K562 (cell line): ENCODE results near the gene SLC9A1. TPM values are rescaled to one million over a fixed set of nuclear protein-coding genes. Genes with fewer than 3 reads are reported as not detected.

Experiments used
- CXXC5 ChIP-seq: fragments of 250-450 bp; sonication (Bioruptor Pico); IDR thresholded peaks from 2 replicates; pipeline ENCODE4 v1.8.0; 2022; ENCODE audit warnings: inconsistent platforms, mild to moderate bottlenecking, moderate library complexity
- E2F1 ChIP-seq: sonication (generic); formaldehyde crosslinking; IDR thresholded peaks from 2 replicates; pipeline ENCODE4 v1.8.1; 2023; ENCODE audit warnings: mild to moderate bottlenecking, missing genetic modification reagents, moderate library complexity
- HDAC1 ChIP-seq, 2 experiments: fragments of 450-650 bp; IDR thresholded peaks; 2 replicates each; pipeline ENCODE4 v1.6.1; 2016 to 2017; ENCODE audit warnings: inconsistent platforms in 1 of 2, mild to moderate bottlenecking in 1 of 2, moderate library complexity in 1 of 2
- KLF16 ChIP-seq: IDR thresholded peaks from 2 replicates; pipeline ENCODE4 v1.6.1; 2016; ENCODE audit warnings: antibody characterized with exemption
- LEF1 ChIP-seq: fragments of 450-650 bp; IDR thresholded peaks from 2 replicates; pipeline ENCODE4 v1.6.1; 2016; ENCODE audit warnings: mild to moderate bottlenecking
- MAZ ChIP-seq, 2 experiments: fragments of 450-650 bp in 1 of 2; sonication (generic) in 1 of 2; formaldehyde crosslinking; IDR thresholded peaks in 1 of 2; conservative IDR thresholded peaks in 1 of 2; 2 replicates each; pipeline versions ENCODE4 v1.4.0 to v1.5.0; 2020; ENCODE audit warnings: mild to moderate bottlenecking in 1 of 2, missing genetic modification reagents in 1 of 2
- MTA3 ChIP-seq: fragments of 450-650 bp; formaldehyde crosslinking; IDR thresholded peaks from 2 replicates; pipeline ENCODE4 v1.6.1; 2017; ENCODE audit warnings: mild to moderate bottlenecking, borderline replicate concordance
- MXD1 ChIP-seq: fragments of 250-450 bp; sonication (Bioruptor Pico); IDR thresholded peaks from 2 replicates; pipeline ENCODE4 v1.8.0; 2021; ENCODE audit warnings: borderline replicate concordance, mild to moderate bottlenecking, moderate library complexity; ENCODE audit not compliant: poor library complexity, severe bottlenecking
- NBN ChIP-seq: fragments of 450-650 bp; IDR thresholded peaks from 2 replicates; pipeline ENCODE4 v1.6.1; 2016; ENCODE audit warnings: low read depth, mild to moderate bottlenecking
- RBM17 ChIP-seq: fragments of 200-400 bp; formaldehyde crosslinking; IDR thresholded peaks from 2 replicates; pipeline ENCODE4 v1.6.1; 2017; ENCODE audit warnings: low read depth, mild to moderate bottlenecking, low read length, borderline replicate concordance
- SFPQ ChIP-seq: fragments of 200-400 bp; formaldehyde crosslinking; IDR thresholded peaks from 2 replicates; pipeline ENCODE4 v1.6.1; 2017; ENCODE audit warnings: mild to moderate bottlenecking, low read depth, low read length, moderate library complexity
- SMC3 ChIP-seq: conservative IDR thresholded peaks from 2 replicates; pipeline ENCODE4 v1.6.1; 2011; ENCODE audit warnings: low read depth, low read length, improper control_type of control experiment; ENCODE audit not compliant: insufficient read depth
- SPI1 ChIP-seq: IDR thresholded peaks from 2 replicates; pipeline ENCODE4 v1.6.1; 2011; ENCODE audit warnings: low read depth, low read length, control low read depth, borderline replicate concordance
- SUPT5H ChIP-seq: fragments of 450-650 bp; IDR thresholded peaks from 2 replicates; pipeline ENCODE4 v1.6.1; 2016
- TARDBP ChIP-seq: fragments of 450-650 bp; IDR thresholded peaks from 2 replicates; pipeline ENCODE4 v1.6.1; 2016
- YY1 ChIP-seq, 3 experiments: IDR thresholded peaks; 2 replicates each; pipeline ENCODE4 v1.6.1; 2011; ENCODE audit warnings: low read length in 2 of 3, mild to moderate bottlenecking in 2 of 3, moderate library complexity in 2 of 3, borderline replicate concordance in 1 of 3, control low read depth in 1 of 3, low read depth in 1 of 3; ENCODE audit not compliant: insufficient read depth in 3 of 3, insufficient replicate concordance in 2 of 3, control insufficient read depth in 1 of 3, insufficient read length in 1 of 3; ENCODE audit errors: extremely low read depth in 1 of 3
- ZNF140 ChIP-seq: fragments of 250-450 bp; sonication (Bioruptor Pico); IDR thresholded peaks from 2 replicates; pipeline ENCODE4 v1.8.0; 2021; ENCODE audit warnings: moderate library complexity, mild to moderate bottlenecking, inconsistent platforms
- polyA plus RNA-seq, 8 experiments: library from polyadenylated mRNA; depleted of rRNA in 4 of 8; stranded (reverse) in 5 of 8; unstranded in 3 of 8; fragments of >200 nt; fragmentation: Nextera tagmentation in 2 of 8; fragmentation: Illumina TruSeq in 1 of 8; extraction: Ambion mirVana in 2 of 8; extraction: Trizol in 1 of 8; gene quantifications; 2 replicates each; pipeline versions ENCODE4 v1.2.1 to v1.2.3, GENCODE V29; 2011 to 2014; ENCODE audit warnings: inconsistent platforms in 1 of 8, missing spikeins in 1 of 8
- total RNA-seq, 7 experiments: library from RNA; depleted of rRNA in 6 of 7; stranded (reverse); fragments of >200 nt in 6 of 7; fragmentation: Illumina TruSeq in 2 of 7; extraction: Trizol in 2 of 7; gene quantifications; 2 replicates each; pipeline versions ENCODE4 v1.2.1 to v1.2.3, GENCODE V29; 2011 to 2021; ENCODE audit warnings: low replicate concordance in 1 of 7
- TF ChIP-seq, protein P1 (sequence below): fragments of 250-450 bp; sonication (Bioruptor Pico); IDR thresholded peaks from 2 replicates; pipeline ENCODE4 v1.4.0; 2020

The SLC9A1 gene
- total and polyA plus RNA-seq, 9 of the 15 experiments (the other 6 are each of a cell fraction or from before 2014, with no cell fraction given), result 0.59 to 14.4 (median 2.0) TPM

DNA sequence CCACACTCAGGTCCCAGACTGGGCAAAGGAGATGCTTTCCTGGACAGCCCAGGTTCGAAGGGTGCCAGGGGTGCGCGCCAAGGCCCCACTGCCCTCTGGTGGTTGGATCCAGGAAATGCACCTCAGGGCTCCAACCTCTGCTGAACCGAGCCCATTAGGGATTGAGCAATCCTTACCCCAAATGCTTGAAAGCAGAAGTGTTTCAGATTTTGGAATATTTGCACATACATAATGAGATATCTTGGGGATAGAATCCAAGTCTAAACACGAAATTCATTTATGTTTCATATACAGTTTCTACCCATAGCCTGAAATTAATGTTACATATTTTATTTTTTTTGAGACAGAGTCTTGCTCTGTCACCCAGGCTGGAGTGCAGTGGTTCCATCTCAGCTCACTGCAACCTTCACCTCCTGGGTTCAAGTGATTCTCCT lies 57.4 kb downstream of the SLC9A1 start (continued):
- TF ChIP-seq MTA3 (0 out of 2 replicates have a peak, but pooled peaks have one; percentile 48), RBM17 (no peak), MAZ (CRISPR knock-in tag; conservative IDR thresholded peaks at IDR 0.05 in 1 of 2, IDR thresholded peaks at IDR 0.05 in 1 of 2) (peak in 1 of 2 experiments; percentile 38; a peak in 2 of 4 replicates), NBN (peak; percentile 85), MXD1 (CRISPR knock-in tag) (no peak), SFPQ (no peak), SMC3 (peak; percentile 99), KLF16 (peak; percentile 61; the same call in 1 of the 2 replicates), TARDBP (peak; percentile 39; the same call in 1 of the 2 replicates), YY1 (IDR thresholded peaks at IDR 0.05; ENCODE audit: borderline replicate concordance in 1 of 3, control insufficient read depth in 1 of 3, extremely low read depth in 1 of 3, insufficient read depth in 3 of 3, insufficient read length in 1 of 3, insufficient replicate concordance in 2 of 3, low read depth in 1 of 3, low read length in 2 of 3) (peak in 2 of 3 experiments; percentile 4 to 36), E2F1 (peak; percentile 77), HDAC1 (IDR thresholded peaks at IDR 0.05) (0 out of 4 replicates have a peak, but pooled peaks of 1 of the 2 experiments have one; percentile 44), SPI1 (peak; percentile 91), CXXC5 (0 out of 2 replicates have a peak, but pooled peaks have one; percentile 14), ZNF140 (no peak), SUPT5H (no peak), LEF1 (0 out of 2 replicates have a peak, but pooled peaks have one; percentile 16)
- TF ChIP-seq, protein P1, sequence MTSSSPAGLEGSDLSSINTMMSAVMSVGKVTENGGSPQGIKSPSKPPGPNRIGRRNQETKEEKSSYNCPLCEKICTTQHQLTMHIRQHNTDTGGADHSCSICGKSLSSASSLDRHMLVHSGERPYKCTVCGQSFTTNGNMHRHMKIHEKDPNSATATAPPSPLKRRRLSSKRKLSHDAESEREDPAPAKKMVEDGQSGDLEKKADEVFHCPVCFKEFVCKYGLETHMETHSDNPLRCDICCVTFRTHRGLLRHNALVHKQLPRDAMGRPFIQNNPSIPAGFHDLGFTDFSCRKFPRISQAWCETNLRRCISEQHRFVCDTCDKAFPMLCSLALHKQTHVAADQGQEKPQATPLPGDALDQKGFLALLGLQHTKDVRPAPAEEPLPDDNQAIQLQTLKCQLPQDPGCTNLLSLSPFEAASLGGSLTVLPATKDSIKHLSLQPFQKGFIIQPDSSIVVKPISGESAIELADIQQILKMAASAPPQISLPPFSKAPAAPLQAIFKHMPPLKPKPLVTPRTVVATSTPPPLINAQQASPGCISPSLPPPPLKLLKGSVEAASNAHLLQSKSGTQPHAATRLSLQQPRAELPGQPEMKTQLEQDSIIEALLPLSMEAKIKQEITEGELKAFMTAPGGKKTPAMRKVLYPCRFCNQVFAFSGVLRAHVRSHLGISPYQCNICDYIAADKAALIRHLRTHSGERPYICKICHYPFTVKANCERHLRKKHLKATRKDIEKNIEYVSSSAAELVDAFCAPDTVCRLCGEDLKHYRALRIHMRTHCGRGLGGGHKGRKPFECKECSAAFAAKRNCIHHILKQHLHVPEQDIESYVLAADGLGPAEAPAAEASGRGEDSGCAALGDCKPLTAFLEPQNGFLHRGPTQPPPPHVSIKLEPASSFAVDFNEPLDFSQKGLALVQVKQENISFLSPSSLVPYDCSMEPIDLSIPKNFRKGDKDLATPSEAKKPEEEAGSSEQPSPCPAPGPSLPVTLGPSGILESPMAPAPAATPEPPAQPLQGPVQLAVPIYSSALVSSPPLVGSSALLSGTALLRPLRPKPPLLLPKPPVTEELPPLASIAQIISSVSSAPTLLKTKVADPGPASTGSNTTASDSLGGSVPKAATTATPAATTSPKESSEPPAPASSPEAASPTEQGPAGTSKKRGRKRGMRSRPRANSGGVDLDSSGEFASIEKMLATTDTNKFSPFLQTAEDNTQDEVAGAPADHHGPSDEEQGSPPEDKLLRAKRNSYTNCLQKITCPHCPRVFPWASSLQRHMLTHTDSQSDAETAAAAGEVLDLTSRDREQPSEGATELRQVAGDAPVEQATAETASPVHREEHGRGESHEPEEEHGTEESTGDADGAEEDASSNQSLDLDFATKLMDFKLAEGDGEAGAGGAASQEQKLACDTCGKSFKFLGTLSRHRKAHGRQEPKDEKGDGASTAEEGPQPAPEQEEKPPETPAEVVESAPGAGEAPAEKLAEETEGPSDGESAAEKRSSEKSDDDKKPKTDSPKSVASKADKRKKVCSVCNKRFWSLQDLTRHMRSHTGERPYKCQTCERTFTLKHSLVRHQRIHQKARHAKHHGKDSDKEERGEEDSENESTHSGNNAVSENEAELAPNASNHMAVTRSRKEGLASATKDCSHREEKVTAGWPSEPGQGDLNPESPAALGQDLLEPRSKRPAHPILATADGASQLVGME, result 0 out of 2 replicates have a peak, but pooled peaks have one; percentile 16
